HepG2 (cell line): ENCODE data around the gene NUDT13.

Experiments used
- CENPT ChIP-seq: sonication (generic); formaldehyde crosslinking; IDR thresholded peaks from 2 replicates; pipeline ENCODE4 v1.8.0; 2022; ENCODE audit warnings: low read depth, mild to moderate bottlenecking, moderate library complexity, missing genetic modification reagents
- EZH2 ChIP-seq: conservative IDR thresholded peaks from 2 replicates; pipeline ENCODE4 v1.6.1; 2012; ENCODE audit warnings: mild to moderate bottlenecking, low read depth, low read length, moderate library complexity
- HDAC6 ChIP-seq: fragments of 200-600 bp; sonication (generic); IDR thresholded peaks from 2 replicates; pipeline ENCODE4 v1.7.0; 2017; ENCODE audit warnings: mild to moderate bottlenecking, antibody characterized with exemption, low read length, low read depth
- HNRNPLL ChIP-seq: fragments of 200-400 bp; formaldehyde crosslinking; IDR thresholded peaks from 2 replicates; pipeline ENCODE4 v1.6.1; 2017; ENCODE audit warnings: mild to moderate bottlenecking, low read depth, low read length; ENCODE audit not compliant: poor library complexity, severe bottlenecking
- KDM4B ChIP-seq: sonication (generic); formaldehyde crosslinking; IDR thresholded peaks from 2 replicates; pipeline ENCODE4 v1.4.0; 2020; ENCODE audit warnings: missing genetic modification reagents
- RAD21 ChIP-seq: fragments of 450-650 bp; formaldehyde crosslinking; IDR thresholded peaks from 2 replicates; pipeline ENCODE4 v1.5.0; 2020; ENCODE audit warnings: mild to moderate bottlenecking
- RELA ChIP-seq: sonication (generic); formaldehyde crosslinking; IDR thresholded peaks from 2 replicates; pipeline ENCODE4 v1.4.0; 2020; ENCODE audit warnings: missing genetic modification reagents
- ZBTB3 ChIP-seq: sonication (generic); formaldehyde crosslinking; IDR thresholded peaks from 2 replicates; pipeline ENCODE4 v1.4.0; 2020; ENCODE audit warnings: low read depth, mild to moderate bottlenecking, moderate library complexity, missing genetic modification reagents, borderline replicate concordance
- ZBTB33 ChIP-seq: sonication (generic); formaldehyde crosslinking; IDR thresholded peaks from 2 replicates; pipeline ENCODE4 v1.4.0; 2020; ENCODE audit warnings: missing genetic modification reagents
- ZNF354B ChIP-seq: sonication (generic); formaldehyde crosslinking; IDR thresholded peaks from 2 replicates; pipeline ENCODE4 v1.8.0; 2022; ENCODE audit warnings: mild to moderate bottlenecking, missing genetic modification reagents

- TF ChIP-seq EZH2 = no peak
- no peak for TF ChIP-seq RELA (CRISPR knock-in tag)
- no peak for TF ChIP-seq KDM4B (CRISPR knock-in tag)
- TF ChIP-seq HNRNPLL = no peak
- TF ChIP-seq CENPT (CRISPR knock-in tag) = no peak
- no peak for TF ChIP-seq RAD21
- no peak for TF ChIP-seq HDAC6
- no peak for TF ChIP-seq ZBTB33 (CRISPR knock-in tag)
- TF ChIP-seq ZBTB3 (CRISPR knock-in tag) = no peak
- TF ChIP-seq ZNF354B (CRISPR knock-in tag) = no peak
These were observed 41.8 kb downstream of the NUDT13 start for GRCh38 chr10:73152009-73152408.
